Right lobe of liver (tissue), 6 donors: ENCODE results near the gene COMMD4. TPM values are rescaled to one million over a fixed set of nuclear protein-coding genes. Genes with fewer than 3 reads are reported as not detected.

Source experiments
- ATAC-seq, 4 donors: fragments of 200-7000 bp; cut with Tn5 transposase; one replicate each; pipeline ENCODE4 v1.9.1; 2020; ENCODE audit warnings: mild to moderate bottlenecking in 4 of 4, moderate library complexity in 4 of 4
- DNase-seq, 3 donors: peaks; one replicate each; pipeline ENCODE4 v3.0.0-alpha.2; 2020
- H3K27ac ChIP-seq, 3 donors: fragments of 200-600 bp; one replicate each; pipeline ENCODE4 v1.8.0; 2022
- H3K27me3 ChIP-seq, 2 donors: fragments of 200-600 bp; one replicate each; pipeline ENCODE4 v1.8.0; 2022
- H3K36me3 ChIP-seq, 4 donors: fragments of 200-600 bp; sonication (generic) in 1 of 4; one replicate each; pipeline versions ENCODE4 v1.5.1 to v1.8.0; 2017 to 2022; ENCODE audit warnings: control low read depth in 1 of 4
- H3K4me1 ChIP-seq, 4 donors: fragments of 200-600 bp; sonication (generic) in 1 of 4; one replicate each; pipeline versions ENCODE4 v1.5.1 to v1.8.0; 2017 to 2022; ENCODE audit warnings: control low read depth in 1 of 4
- H3K4me3 ChIP-seq, 3 donors: fragments of 200-600 bp; one replicate each; pipeline ENCODE4 v1.8.0; 2022
- H3K9me3 ChIP-seq, 4 donors: fragments of 200-600 bp; sonication (generic) in 1 of 4; one replicate each; pipeline versions ENCODE4 v1.5.1 to v1.8.0; 2017 to 2022; ENCODE audit warnings: control low read depth in 1 of 4
- POLR2A ChIP-seq: fragments of 450-650 bp; IDR thresholded peaks from one replicate; pipeline ENCODE4 v1.6.1; 2017; ENCODE audit warnings: antibody characterized with exemption, mild to moderate bottlenecking
- WGBS: methylation state at CpG from one replicate; pipeline ENCODE4 v1.1.6; 2018; ENCODE audit warnings: low coverage, low lambda C conversion rate; ENCODE audit not compliant: insufficient coverage; ENCODE audit errors: missing lambda C conversion rate; 5-methylcytosine and 5-hydroxymethylcytosine counted together
- intact Hi-C, 2 donors: fragments of 100-400 bp; cut with DNase I; formaldehyde crosslinking; loops; one replicate each; pipeline versions ENCODE4 v1.11.2 to v1.14.1; 2022
- total RNA-seq, 6 experiments: library from RNA; depleted of rRNA in 2 of 6; stranded (reverse); fragments of >200 nt in 2 of 6; fragmentation: NEBNext Ultra II Directional in 3 of 6; extraction: Animal tissue kit (Norgen Biotek cat#: 25700) in 3 of 6; gene quantifications; one replicate each; pipeline versions ENCODE4 v1.1.0 to v1.2.4, GENCODE V29; 2016 to 2023
- TF ChIP-seq, protein P1 (sequence below), 4 donors: fragments of 200-600 bp in 3 of 4; fragments of 450-650 bp in 1 of 4; IDR thresholded peaks; one replicate each; pipeline versions ENCODE4 v1.5.1 to v1.8.0; 2016 to 2022; ENCODE audit warnings: antibody characterized with exemption in 4 of 4, mild to moderate bottlenecking in 2 of 4
- donor health status: DM: no; HTN: yes; CAD: no.
- donor health status: DM: no; HTN: no; CAD: no.
- donor health status: DM: no; HTN: no; CAD: no.
- donor health status: DM: no; HTN: yes; CAD: no.
- donor health status: DM: no; HTN: yes; CAD: no.

COMMD4 gene
- total RNA-seq, 6 experiments from 2014 or later, result 25.6 to 57.0 (median 41.6) TPM

DNA sequence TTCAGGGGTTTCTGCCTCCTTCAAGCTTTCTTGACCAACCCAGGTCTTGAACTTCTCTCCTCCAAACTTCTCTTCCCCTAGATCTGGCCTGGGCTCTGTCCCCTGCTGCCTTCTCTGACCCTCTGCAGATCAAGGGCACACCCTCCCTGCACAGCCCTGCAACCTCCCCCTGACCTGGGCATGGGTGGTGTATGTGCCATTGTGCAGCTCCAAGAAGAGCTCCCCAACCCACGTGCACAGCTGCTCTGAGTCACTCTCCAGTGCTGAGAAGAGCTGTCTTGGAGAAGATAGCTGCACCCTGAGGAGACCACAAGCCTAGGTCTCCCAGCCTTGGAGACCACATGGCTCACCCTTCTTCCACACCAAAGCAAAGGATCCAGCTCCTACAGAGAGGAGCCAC, 24.5 kb downstream of the COMMD4 start:
- Histone ChIP-seq H3K4me1 (no peaks in the 10 kb centered on the region), H3K36me3 (peaks cover 0 to 52% (median 15%) of the 10 kb centered on the region in 4 donors), H3K27ac (no peak overlapping the region), H3K9me3 (no peaks in the 10 kb centered on the region), H3K27me3 (no peaks in the 10 kb centered on the region), H3K4me3 (no peak overlapping the region)
- TF ChIP-seq, protein P1, sequence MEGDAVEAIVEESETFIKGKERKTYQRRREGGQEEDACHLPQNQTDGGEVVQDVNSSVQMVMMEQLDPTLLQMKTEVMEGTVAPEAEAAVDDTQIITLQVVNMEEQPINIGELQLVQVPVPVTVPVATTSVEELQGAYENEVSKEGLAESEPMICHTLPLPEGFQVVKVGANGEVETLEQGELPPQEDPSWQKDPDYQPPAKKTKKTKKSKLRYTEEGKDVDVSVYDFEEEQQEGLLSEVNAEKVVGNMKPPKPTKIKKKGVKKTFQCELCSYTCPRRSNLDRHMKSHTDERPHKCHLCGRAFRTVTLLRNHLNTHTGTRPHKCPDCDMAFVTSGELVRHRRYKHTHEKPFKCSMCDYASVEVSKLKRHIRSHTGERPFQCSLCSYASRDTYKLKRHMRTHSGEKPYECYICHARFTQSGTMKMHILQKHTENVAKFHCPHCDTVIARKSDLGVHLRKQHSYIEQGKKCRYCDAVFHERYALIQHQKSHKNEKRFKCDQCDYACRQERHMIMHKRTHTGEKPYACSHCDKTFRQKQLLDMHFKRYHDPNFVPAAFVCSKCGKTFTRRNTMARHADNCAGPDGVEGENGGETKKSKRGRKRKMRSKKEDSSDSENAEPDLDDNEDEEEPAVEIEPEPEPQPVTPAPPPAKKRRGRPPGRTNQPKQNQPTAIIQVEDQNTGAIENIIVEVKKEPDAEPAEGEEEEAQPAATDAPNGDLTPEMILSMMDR (IDR thresholded peaks at IDR 0.05), result no peak
- TF ChIP-seq POLR2A, result no peak
- no CpG with 5 or more reads among the region's 1 CpG for WGBS
- DNase-seq (no peak), ATAC-seq (no peak)
- intact Hi-C loops, result no loop called here

GRCh38 chr15:75360856-75361255, 25.0 kb downstream of the COMMD4 start:
- Histone ChIP-seq H3K4me3 (no peak overlapping the region), H3K27me3 (no peaks in the 10 kb centered on the region), H3K4me1 (no peaks in the 10 kb centered on the region), H3K36me3 (peaks cover 0 to 57% (median 18%) of the 10 kb centered on the region in 4 donors), H3K9me3 (no peaks in the 10 kb centered on the region), H3K27ac (no peak overlapping the region)
- intact Hi-C loops, result no loop called here
- no peak for ATAC-seq
- DNase-seq, result no peak
- no CpG with 5 or more reads among the region's 7 CpGs for WGBS
- TF ChIP-seq, protein P1 (IDR thresholded peaks at IDR 0.05), result no peak
- no peak for TF ChIP-seq POLR2A

GRCh38 chr15:75361361-75361988, 25.6 kb downstream of the COMMD4 start:
- H3K9me3 ChIP-seq, result no peaks in the 10 kb centered on the region
- no peak overlapping the region for H3K4me3 ChIP-seq
- no peak overlapping the region for H3K27ac ChIP-seq
- DNase-seq (no peak), ATAC-seq (no peak)
- peaks cover 0 to 56% (median 21%) of the 10 kb centered on the region in 4 donors for H3K36me3 ChIP-seq
- TF ChIP-seq POLR2A, result no peak
- TF ChIP-seq, protein P1 (IDR thresholded peaks at IDR 0.05), result no peak
- H3K27me3 ChIP-seq, result no peaks in the 10 kb centered on the region
- intact Hi-C loops, result no loop called here
- WGBS, result no CpG with 5 or more reads among the region's 10 CpGs
- no peaks in the 10 kb centered on the region for H3K4me1 ChIP-seq

GRCh38 chr15:75361989-75362641, 26.3 kb downstream of the COMMD4 start:
- ATAC-seq, result no peak
- H3K27ac ChIP-seq, result no peak overlapping the region
- no peaks in the 10 kb centered on the region for H3K27me3 ChIP-seq
- peaks cover 0 to 57% (median 21%) of the 10 kb centered on the region in 4 donors for H3K36me3 ChIP-seq
- no peak overlapping the region for H3K4me3 ChIP-seq
- peaks cover 0 to 3% (median 0%) of the 10 kb centered on the region in 4 donors for H3K4me1 ChIP-seq
- WGBS, result no CpG with 5 or more reads among the region's 13 CpGs
- intact Hi-C loops, result no loop called here
- H3K9me3 ChIP-seq, result no peaks in the 10 kb centered on the region
- DNase-seq, result no peak
- TF ChIP-seq POLR2A, result no peak
- TF ChIP-seq, protein P1 (IDR thresholded peaks at IDR 0.05), result no peak
